HG03045 (cell line): ENCODE data around the gene ECE1.

ENCODE experiments used
- ATAC-seq: cut with Tn5 transposase; IDR thresholded peaks from one replicate; pipeline ENCODE4 v1.9.1; 2021; ENCODE audit warnings: mild to moderate bottlenecking, moderate library complexity; ENCODE audit not compliant: unreplicated experiment

Gene ECE1

GRCh38 chr1:21289700-21290545, at the start of gene ECE1:
TSS of gene ECE1 (minus strand) at chr1:21290463. CDS start at chr1:21290414, 49 bp downstream.
- no peak for ATAC-seq

- no peak for ATAC-seq
Observed at GRCh38 chr1:21339356-21340229, 49.3 kb upstream of the ECE1 start.

- ATAC-seq: no peak
Observed at GRCh38 chr1:21338573-21339355, 48.5 kb upstream of the ECE1 start.

GRCh38 chr1:21337928-21338572, 47.8 kb upstream of the ECE1 start:
- no peak for ATAC-seq

- no peak for ATAC-seq
Observed at GRCh38 chr1:21337454-21337927, 47.2 kb upstream of the ECE1 start.

GRCh38 chr1:21337010-21337437, 46.8 kb upstream of the ECE1 start:
- no peak for ATAC-seq

- no peak for ATAC-seq
Observed at GRCh38 chr1:21335750-21336224, 45.5 kb upstream of the ECE1 start.

- ATAC-seq: no peak
Observed at GRCh38 chr1:21335088-21335691, 44.9 kb upstream of the ECE1 start.

- peak; percentile 59 for ATAC-seq
Observed at GRCh38 chr1:21334214-21335087, 44.2 kb upstream of the ECE1 start.

GRCh38 chr1:21333824-21334213, 43.6 kb upstream of the ECE1 start:
- no peak for ATAC-seq

- no peak for ATAC-seq
Observed at GRCh38 chr1:21332554-21333311, 42.5 kb upstream of the ECE1 start.

GRCh38 chr1:21331752-21332478, 41.7 kb upstream of the ECE1 start:
- no peak for ATAC-seq

- ATAC-seq: no peak
Observed at GRCh38 chr1:21330544-21330943, 40.3 kb upstream of the ECE1 start.

GRCh38 chr1:21329209-21329844, 39.1 kb upstream of the ECE1 start:
- no peak for ATAC-seq

- ATAC-seq: no peak
Observed at GRCh38 chr1:21327566-21328323, 37.5 kb upstream of the ECE1 start.

GRCh38 chr1:21326861-21327344, 36.6 kb upstream of the ECE1 start:
- ATAC-seq: no peak
